Measurements from ENCODE around the gene PDE3A.
"Not testable (repeated sequence)": the region's sequence is repeated elsewhere in the genome, so short reads cannot be mapped to it uniquely, and the experiment has no call there.

Gene PDE3A

DNA sequence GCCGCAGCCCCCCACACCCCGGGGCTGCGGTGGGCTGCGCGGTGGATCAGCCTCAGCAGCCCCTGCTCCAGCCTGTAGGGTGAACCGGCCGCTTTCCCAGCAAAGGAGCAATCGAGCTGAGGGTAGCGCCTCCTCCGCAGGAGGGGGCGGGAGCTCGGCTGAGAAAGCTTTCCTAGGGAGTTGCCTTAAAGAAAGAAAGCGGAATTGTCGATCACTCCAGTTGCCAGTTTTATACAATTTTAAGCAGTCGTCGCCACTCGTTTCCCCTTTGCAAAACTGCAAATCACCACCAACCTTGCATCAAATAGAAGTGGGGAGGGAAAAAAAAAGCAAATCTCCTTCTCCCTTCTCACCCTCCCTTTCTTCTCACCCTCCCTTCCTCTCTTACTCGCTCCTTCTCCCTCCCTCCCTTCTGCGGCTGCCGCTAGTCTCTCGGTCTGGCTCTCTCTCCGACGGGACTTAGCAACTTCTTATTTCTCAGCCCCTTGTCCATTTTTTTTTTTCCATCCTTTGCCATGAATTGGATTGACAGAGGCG lies at the start of gene PDE3A:
TSS of gene PDE3A (plus strand) at position 424 of the 537 bp plus-strand sequence. CDS start 748 bp downstream, outside the sequence.
- DNase-seq (ENCODE audit: low spot score): peak; percentile 70

DNA sequence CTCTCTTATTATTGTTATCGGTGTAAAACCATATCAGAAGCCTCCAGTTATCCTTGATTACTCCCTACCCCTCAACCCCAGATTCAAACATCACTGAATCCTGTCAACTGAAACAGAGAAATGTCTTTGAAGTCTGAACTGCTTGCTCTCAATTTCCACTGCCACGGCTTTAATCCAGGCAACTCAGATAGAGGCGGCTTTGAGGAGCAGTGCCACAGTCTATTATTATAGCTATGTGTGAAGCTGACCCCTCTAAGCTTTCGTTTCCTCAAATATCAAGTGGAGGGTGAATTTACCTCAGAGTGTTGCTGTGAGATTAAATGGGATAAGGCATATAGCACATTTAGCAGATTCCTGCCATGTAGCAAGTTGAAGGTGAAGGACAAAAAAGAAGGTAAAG lies 49.0 kb upstream of the PDE3A start:
- no peak for DNase-seq (ENCODE audit: low spot score)

DNA sequence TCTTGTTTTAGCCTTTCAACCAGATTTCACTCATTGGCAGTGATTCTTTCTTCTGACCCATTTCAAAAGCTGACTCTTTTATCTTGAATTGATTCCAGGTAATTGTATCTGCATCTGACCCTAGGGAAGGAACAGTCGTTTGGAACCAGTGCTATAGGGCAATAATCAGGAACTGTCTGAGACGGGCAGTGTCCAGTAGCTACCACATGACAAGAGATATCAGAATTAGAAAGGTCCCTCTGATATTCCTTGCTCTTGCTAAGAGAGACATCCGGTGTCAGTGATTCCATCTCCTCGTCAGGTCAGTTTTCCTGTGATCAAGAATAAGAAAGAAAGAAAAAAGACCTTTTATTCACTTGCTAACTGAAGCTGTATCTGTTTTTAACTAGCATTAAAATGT lies 47.8 kb upstream of the PDE3A start:
- no peak for DNase-seq (ENCODE audit: low spot score)

DNA sequence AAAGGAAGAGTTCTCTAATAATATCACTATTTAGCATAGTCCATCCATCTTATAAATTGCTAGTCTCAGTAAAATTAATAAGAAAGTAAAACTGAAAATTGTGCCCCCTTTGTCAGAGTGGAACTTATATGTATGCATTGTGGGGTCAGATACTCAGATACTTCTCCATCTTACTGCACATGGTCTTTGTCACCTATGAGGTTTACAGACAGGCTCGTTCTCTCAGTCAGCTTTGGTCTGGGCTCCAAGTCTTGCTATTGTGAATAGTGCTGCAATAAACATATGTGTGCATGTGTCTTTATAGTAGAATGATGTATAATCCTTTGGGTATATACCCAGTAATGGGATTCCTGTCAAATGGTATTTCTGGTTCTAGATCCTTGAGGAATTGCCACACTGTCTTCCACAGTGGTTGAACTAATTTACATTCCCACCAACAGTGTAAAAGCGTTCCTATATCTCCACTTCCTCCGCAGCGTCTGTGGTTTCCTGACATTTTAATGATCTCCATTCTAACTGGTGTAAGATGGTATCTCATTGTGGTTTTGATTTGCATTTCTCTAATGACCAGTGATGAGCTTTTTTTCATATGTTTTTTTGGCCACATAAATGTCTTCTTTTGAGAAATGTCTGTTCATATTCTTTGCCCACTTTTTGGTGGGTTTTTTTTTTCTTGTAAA lies 37.4 kb upstream of the PDE3A start:
- not testable (repeated sequence) for DNase-seq (ENCODE audit: low spot score)

DNA sequence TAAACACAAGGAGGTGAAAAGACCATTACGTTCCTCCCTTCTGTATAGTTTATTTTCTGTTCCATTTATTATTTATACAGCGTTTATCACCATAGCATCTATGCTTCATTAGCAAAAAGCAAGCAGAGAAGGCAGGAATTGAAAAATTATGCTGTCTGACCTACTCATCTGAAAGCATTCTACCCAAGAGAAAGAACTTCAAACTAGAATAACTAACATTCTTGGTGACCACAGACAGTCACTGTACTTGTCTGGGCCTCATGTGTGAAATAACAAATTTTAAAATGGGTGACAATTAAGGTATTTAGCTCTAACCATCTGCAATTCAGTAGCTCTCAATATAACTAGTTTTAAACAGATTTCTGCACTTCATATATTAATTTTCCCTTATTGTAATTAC lies 29.3 kb upstream of the PDE3A start:
- no peak for DNase-seq (ENCODE audit: low spot score)

DNA sequence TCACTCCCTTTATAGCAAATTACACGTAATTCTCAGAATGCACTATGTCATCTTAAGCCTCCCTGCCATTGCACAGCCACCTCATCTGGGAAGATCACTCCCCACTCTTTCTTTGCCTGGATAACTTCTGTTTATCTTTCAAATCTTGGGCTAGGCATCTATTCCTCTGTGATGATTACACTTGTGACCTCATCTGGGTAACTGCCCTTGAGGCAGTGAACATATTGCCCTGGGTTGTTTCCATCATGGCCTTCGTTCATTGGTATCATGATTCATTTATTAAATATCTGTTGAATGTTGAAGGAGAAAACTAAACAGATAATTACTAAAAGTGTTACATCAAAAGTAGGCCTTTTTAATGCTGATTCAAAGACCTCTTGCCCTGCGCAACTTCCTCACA lies 26.2 kb upstream of the PDE3A start:
- DNase-seq (ENCODE audit: low spot score): no peak

DNA sequence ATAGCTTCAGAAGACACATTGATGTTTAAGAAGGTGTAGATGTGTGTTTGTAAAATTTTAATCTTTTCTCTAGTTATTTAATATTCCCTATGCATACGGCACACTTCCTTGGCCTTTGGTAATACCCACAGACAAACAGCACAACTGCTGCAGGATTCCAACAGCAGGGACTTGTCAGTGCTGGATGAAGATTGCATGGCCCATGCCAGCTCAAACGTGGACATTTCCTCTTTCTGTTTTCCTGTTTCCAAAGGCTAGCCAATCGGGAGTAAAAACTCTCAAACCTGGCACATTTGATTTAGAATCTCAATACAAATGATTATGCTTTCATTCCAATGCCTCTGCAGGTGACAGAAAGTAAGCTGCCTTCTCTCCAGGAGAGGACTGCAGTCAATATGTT lies 22.5 kb upstream of the PDE3A start:
- DNase-seq (ENCODE audit: low spot score): no peak

DNA sequence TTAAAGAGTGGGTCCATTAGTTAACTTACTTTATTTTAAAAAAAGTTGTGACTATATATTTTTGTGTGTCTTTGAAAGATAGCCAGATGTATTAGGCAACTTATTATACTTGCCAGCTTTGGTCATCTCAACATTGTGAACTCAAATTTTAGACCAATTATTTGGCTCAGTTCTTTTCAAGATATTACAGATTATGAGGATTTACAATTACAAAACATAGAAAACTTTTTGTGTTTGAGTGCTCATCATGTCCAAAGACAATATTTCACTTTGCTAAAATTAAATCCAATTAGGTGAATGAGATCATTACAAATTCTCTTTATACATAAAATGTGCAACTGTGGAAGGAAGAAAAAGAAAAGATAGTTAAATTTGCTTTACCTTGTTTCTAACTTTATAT lies 18.3 kb upstream of the PDE3A start:
- no peak for DNase-seq (ENCODE audit: low spot score)

DNA sequence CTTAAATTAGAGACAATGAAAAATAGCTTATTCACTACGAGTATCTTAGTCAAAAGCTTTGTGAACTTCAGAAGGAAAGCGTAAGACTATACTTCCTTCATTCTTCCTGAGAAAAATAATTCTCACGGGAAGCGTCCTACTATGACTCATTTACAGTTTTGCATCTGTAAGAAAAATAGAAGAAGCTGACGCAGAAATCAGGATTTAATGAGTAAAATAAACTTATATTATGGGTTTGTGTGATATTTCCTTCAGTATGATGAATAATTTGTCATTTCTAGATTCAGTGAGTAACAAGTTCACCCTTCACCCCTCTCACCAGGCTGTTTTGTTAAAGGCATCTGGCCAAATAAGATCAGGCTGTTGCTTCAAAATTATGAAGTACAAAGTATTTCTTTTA lies 17.8 kb upstream of the PDE3A start:
- no peak for DNase-seq (ENCODE audit: low spot score)

DNA sequence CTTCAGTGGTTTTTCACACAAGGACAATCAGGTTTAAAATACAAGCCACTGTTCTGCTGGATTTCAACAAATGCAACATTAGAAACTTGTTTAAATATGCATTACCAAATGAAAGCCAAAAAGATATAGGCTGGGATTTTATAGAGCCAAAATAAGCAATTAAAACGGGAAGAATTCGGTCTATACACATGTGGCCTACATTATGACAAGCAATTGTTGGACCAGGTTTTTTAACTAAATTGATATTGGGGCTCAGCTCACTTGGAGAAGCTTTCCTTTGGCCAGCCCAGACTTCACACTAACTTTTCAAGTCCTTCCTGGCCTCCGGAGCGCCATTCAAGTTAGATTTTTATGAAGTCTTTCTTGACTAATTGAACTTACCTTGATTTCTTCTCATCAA lies 16.9 kb upstream of the PDE3A start:
- no peak for DNase-seq (ENCODE audit: low spot score)

DNA sequence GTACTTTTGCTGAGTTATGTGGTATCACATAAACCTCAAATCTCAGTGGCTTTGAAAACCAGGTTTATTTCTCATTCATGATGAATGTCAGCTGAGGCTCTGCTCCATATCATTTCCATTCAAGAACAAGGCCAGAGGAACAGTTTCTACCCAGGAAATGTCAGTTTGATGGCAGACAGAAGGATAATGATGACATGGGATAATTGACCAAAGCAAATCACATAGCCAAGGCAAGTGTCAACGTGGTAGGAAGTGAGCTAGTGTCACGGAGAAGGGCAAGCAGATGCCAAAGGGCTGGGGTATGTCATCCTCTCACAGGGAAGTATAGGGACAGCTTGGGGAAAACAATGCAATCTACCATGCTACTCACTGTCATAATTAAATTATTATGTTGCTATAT lies 12.3 kb upstream of the PDE3A start:
- DNase-seq (ENCODE audit: low spot score): no peak

DNA sequence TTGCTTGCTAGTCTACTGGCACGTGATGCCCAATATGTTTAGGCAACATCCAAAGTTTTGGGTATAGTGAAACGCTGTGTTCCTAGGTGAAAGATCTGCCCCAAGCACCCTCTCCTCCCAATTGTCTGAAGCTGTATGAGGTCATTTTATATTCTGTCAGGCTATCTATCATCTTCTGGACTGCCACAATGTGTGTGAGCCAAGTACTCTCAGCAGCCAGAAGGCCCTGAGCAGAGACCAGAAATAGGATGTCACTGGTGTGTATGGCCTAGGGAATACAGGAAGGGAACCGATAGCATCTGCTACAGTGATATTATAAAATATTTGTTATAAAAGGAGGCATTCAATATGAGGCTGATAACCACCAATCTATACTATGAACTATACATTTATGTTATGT lies 7.9 kb upstream of the PDE3A start:
- no peak for DNase-seq (ENCODE audit: low spot score)

DNA sequence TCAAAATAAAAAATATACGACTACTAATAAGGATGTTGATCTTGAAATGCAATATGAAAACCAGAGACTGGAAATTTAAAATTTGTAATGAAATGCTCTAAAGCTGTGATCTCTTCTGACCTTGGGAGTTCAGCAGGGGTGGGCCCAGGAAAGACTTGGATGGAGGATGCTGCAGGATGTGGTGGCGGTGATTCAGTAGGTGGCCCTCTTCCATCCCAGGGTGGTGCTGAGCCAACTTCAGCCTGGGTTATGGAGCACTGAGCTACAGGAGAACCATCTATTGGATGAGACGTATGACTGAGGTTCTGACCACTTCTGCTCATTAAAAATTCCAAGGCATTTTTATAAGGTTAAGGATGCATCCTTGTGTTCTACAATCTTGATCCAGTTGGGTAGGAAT lies 6.9 kb upstream of the PDE3A start:
- DNase-seq (ENCODE audit: low spot score): no peak

DNA sequence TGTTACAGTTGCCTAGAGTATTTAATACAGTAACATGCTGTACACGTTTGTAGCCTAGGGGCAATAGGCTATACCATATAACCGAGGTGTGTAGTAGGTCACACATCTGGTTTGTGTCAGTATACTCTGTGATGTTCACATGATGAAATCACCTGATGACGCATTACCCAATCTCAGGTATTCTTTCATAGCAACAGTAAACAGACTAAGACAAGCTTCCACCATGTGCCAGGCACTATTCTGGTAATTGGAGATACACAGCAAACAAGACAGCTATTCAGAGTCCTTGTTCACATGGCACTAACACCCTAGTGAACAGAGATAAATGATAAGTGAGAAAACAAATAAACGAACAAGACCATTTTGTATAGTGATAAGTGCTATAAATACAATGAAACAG lies 3.8 kb upstream of the PDE3A start:
- no peak for DNase-seq (ENCODE audit: low spot score)

DNA sequence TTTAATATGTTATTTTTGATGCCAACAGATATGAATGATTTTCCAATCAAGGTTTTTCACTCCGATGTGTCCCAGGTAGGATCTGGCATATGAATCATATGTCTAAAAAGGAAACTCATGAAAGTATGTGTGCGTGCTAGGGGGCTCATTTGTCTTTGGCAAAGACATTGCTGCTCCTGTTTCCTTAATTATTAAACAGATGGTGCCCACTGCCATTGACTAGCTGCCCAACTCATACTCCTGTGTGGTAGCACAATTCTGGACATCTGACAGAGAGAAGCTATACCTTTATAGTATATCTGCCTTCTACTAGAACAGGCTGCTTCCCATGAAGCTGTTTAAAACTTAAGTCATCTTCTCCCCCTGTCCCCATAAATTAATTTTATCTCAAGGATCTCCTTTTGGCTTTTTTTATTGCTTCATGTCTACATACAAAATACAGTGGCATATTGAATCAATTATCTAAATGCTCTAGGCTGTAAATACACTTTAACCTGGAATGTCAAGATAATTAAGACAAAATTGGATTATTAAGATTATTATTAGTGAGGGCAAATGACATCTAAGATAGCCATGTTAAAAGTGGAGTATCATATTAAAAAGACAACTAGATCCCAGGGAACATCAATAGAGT lies 1.4 kb upstream of the PDE3A start:
- DNase-seq (ENCODE audit: low spot score): no peak

DNA sequence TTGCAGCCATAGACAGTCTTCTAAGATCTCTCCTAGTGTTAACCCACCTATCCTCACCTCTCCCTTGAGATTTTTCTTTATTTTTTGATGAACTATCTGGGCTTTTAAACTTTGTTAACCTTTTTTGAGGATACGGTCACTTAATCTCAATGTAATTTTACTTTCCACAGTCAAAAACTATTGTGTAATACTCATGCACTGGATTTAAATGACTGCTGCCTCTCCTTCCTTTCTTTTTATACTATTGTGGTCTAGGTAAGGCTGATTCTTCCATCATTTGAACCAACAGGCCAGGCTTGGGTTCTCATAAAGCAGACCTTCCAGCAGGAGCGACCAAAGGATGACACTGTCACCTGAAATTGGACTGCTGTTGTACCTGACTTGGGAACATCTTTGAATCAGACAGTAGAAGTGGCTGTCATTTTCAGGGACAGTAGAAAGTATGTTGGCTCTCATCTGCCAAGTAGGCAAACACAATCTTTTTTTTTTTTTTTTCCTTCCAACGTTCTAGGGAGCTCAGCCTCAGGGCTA lies 689 bp upstream of the PDE3A start:
- DNase-seq (ENCODE audit: low spot score): no peak

DNA sequence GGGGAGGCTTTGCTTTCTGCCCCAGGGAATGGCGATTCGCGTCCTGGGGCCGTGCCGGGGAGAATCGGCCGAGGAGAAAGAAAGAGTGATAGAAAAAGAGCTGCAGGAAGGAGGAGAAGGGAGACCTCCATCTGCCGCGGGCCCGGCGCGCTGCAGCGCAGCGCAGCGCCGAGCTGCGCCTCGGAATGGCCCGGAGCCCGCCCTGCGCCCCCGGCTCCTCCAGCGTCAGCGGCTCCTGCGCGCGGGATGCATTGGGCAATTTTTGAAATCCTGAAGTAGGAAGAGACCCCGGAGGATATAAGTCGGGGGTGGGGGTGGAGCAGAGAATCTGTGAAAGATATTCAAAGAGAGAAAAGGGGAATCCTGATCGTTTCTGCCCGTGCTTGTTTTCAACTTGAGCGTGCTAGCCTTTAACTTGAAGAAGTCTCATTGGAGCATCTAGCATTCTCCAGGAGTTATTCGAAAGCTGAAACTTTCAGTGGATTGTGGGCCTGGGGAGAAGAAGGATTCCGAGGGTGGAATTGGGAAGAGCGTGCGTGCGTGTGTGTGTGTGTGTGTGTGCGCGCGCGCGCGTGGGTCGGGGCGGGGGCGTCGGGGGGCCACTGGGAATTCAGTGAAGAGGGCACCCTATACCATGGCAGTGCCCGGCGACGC lies 441 bp downstream of the PDE3A start:
- peak; percentile 48 for DNase-seq (ENCODE audit: low spot score)

DNA sequence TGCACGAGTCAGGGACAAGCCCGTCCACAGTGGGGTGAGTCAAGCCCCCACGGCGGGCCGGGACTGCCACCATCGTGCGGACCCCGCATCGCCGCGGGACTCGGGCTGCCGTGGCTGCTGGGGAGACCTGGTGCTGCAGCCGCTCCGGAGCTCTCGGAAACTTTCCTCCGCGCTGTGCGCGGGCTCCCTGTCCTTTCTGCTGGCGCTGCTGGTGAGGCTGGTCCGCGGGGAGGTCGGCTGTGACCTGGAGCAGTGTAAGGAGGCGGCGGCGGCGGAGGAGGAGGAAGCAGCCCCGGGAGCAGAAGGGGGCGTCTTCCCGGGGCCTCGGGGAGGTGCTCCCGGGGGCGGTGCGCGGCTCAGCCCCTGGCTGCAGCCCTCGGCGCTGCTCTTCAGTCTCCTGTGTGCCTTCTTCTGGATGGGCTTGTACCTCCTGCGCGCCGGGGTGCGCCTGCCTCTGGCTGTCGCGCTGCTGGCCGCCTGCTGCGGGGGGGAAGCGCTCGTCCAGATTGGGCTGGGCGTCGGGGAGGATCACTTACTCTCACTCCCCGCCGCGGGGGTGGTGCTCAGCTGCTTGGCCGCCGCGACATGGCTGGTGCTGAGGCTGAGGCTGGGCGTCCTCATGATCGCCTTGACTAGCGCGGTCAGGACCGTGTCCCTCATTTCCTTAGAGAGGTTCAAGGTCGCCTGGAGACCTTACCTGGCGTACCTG lies 1.1 kb downstream of the PDE3A start:
- peak; percentile 51 for DNase-seq (ENCODE audit: low spot score)

DNA sequence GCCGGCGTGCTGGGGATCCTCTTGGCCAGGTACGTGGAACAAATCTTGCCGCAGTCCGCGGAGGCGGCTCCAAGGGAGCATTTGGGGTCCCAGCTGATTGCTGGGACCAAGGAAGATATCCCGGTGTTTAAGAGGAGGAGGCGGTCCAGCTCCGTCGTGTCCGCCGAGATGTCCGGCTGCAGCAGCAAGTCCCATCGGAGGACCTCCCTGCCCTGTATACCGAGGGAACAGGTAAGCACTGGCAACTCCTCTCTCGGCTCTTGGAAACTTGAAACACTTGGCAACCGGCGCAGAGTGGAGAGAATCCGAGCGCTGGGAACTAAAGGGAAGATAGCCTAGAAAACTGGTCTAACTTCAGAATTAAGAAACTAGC lies 1.7 kb downstream of the PDE3A start:
- no peak for DNase-seq (ENCODE audit: low spot score)

DNA sequence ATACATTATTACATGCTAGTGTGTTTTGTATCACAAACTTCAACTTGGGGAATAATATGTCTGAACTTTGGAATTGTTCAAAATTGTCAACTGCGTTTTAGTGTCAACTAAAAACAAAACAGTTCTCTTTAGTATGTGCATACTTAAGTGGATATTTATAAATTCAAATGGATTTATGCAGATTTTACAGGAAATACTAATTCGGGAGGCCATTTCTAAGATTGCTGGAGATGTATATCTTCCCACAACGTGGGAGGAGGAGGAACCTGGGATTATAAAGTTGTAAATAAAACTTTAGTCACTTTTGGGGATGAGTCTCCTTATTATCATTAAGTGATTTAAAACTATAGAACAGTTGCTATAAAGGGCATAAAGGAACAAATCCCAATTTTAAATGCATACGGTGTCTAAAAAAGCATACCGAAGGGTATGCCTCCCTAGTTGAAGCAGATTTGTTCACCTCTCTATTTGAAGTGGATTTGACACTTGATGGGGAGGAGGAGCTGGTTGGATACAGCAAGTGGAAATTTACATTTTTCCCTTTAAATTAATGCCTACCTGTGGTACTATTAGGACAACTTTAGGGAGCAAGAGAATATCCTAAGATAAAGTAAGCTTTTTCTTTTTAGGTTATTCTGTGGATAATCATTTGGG lies 2.7 kb downstream of the PDE3A start:
- DNase-seq (ENCODE audit: low spot score): no peak

DNA sequence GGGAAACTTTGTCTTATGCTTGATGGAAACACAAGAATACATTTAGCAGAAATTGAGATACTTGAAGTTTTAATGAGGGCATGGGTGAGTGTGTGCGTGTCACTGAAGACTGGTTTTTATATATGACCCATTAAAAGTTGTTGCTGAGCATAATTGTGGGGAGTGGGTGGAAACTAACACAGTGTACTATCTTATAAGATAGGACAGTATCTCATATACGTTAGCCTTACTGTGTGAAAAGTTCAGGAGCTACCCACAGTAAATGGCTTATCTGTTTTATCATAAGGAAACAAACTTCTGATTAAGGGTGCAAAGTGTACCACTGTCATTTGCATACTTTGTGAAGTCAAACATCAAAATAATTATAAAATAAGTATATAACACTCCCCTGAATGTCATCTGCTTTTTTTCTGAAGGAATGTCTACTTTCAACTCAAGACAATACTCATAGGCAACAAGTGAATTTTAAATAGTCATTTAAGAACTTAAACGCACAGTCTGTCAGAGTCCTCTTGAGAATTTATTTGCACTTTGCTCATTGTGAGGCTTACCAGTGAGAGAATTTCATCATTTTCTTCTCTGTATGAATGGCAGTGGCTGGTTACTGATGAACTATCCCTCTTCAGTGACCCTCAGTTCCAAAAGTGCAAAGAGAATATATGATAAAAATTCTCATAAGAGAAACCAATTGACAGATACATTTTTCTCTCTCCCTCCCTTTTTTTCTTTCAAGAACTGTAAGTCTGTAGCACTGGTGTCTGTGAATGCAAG lies 4.2 kb downstream of the PDE3A start:
- peak; percentile 44 for DNase-seq (ENCODE audit: low spot score)
